Measurements from ENCODE around the gene ASPHD1.

DNA sequence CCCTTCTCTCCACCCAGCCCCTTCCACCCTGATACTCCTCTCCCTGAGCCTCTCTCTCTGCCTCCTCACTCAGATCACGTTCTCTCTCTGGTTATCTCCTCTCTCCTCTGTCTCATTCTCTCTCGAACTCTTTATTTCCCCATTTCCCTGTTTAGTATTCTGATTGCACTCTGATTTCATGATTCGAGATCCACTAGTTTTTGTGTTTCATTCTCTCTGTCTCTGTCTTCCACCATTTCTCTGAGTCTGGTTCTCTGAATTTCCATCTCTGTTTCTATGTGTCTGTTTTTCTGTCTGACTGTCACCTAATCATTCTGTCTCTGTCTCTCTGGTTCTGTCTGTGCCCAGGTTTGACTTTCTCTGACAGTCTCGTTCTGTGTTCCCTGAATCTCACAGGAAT, 3.0 kb upstream of the ASPHD1 start:
- TF ChIP-seq POLR2A (IDR thresholded peaks at IDR 0.05; ENCODE audit: low read depth, low read length): no peak
- TF ChIP-seq, protein P1, sequence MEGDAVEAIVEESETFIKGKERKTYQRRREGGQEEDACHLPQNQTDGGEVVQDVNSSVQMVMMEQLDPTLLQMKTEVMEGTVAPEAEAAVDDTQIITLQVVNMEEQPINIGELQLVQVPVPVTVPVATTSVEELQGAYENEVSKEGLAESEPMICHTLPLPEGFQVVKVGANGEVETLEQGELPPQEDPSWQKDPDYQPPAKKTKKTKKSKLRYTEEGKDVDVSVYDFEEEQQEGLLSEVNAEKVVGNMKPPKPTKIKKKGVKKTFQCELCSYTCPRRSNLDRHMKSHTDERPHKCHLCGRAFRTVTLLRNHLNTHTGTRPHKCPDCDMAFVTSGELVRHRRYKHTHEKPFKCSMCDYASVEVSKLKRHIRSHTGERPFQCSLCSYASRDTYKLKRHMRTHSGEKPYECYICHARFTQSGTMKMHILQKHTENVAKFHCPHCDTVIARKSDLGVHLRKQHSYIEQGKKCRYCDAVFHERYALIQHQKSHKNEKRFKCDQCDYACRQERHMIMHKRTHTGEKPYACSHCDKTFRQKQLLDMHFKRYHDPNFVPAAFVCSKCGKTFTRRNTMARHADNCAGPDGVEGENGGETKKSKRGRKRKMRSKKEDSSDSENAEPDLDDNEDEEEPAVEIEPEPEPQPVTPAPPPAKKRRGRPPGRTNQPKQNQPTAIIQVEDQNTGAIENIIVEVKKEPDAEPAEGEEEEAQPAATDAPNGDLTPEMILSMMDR (conservative IDR thresholded peaks at IDR 0.05; ENCODE audit: low read depth, low read length): no peak
- no peak for TF ChIP-seq RAD21 (IDR thresholded peaks at IDR 0.05; ENCODE audit: low read length)
- TF ChIP-seq BHLHE40 (IDR thresholded peaks at IDR 0.05; ENCODE audit: low read depth, low read length): no peak
- no peak for TF ChIP-seq MXI1 (IDR thresholded peaks at IDR 0.05; ENCODE audit: borderline replicate concordance, low read depth, low read length)
- TF ChIP-seq CHD1 (IDR thresholded peaks at IDR 0.05; ENCODE audit: low read depth, low read length): no peak
- TF ChIP-seq SMC3 (IDR thresholded peaks at IDR 0.05; ENCODE audit: low read depth, low read length): no peak
- TF ChIP-seq RFX5 (IDR thresholded peaks at IDR 0.05; ENCODE audit: low read depth, low read length): no peak
- no peak for TF ChIP-seq CEBPB (IDR thresholded peaks at IDR 0.05; ENCODE audit: low read depth, low read length)
- TF ChIP-seq MAZ (IDR thresholded peaks at IDR 0.05; ENCODE audit: borderline replicate concordance, low read depth, low read length): no peak
- TF ChIP-seq, protein P2, sequence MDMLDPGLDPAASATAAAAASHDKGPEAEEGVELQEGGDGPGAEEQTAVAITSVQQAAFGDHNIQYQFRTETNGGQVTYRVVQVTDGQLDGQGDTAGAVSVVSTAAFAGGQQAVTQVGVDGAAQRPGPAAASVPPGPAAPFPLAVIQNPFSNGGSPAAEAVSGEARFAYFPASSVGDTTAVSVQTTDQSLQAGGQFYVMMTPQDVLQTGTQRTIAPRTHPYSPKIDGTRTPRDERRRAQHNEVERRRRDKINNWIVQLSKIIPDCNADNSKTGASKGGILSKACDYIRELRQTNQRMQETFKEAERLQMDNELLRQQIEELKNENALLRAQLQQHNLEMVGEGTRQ (IDR thresholded peaks at IDR 0.05; ENCODE audit: low read depth, low read length): no peak
- no peak for TF ChIP-seq RCOR1 (IDR thresholded peaks at IDR 0.05; ENCODE audit: insufficient replicate concordance, low read length)
- no peak for TF ChIP-seq MAFK (IDR thresholded peaks at IDR 0.05; ENCODE audit: low read depth, low read length)

Data from IMR-90 (cell line).